HG02678 (cell line): Measurements from ENCODE around the gene SNIP1.
"Not testable (repeated sequence)": the region's sequence is repeated elsewhere in the genome, so short reads cannot be mapped to it uniquely, and the experiment has no call there.

Source experiments
- ATAC-seq: cut with Tn5 transposase; IDR thresholded peaks from one replicate; pipeline ENCODE4 v1.9.1; 2021; ENCODE audit warnings: mild to moderate bottlenecking, moderate library complexity; ENCODE audit not compliant: unreplicated experiment

SNIP1 gene

GRCh38 chr1:37559957-37560379 is 5.9 kb upstream of the SNIP1 start:
- ATAC-seq, result not testable (repeated sequence)

GRCh38 chr1:37559080-37559479 is 5.0 kb upstream of the SNIP1 start:
- ATAC-seq, result no peak

- no peak for ATAC-seq
These were observed 4.3 kb upstream of the SNIP1 start for GRCh38 chr1:37558411-37558810.

GRCh38 chr1:37557402-37557801 is 3.3 kb upstream of the SNIP1 start:
- no peak for ATAC-seq

- ATAC-seq, result no peak
These were observed 2.7 kb upstream of the SNIP1 start, which contains the start of gene DNALI1 for GRCh38 chr1:37556712-37557196. DNALI1 (plus strand) TSS chr1:37556940; CDS start chr1:37556995, 55 bp downstream.

GRCh38 chr1:37553598-37553926 is 531 bp downstream of the SNIP1 start:
- no peak for ATAC-seq

- no peak for ATAC-seq
These were observed 4.8 kb downstream of the SNIP1 start for GRCh38 chr1:37549341-37549740.

- no peak for ATAC-seq
These were observed 9.1 kb downstream of the SNIP1 start for GRCh38 chr1:37545019-37545418.

- ATAC-seq, result no peak
These were observed 9.6 kb downstream of the SNIP1 start for GRCh38 chr1:37544530-37544929.

- ATAC-seq, result no peak
These were observed 13.9 kb downstream of the SNIP1 start for GRCh38 chr1:37540036-37540785.

GRCh38 chr1:37539154-37539553 is 14.9 kb downstream of the SNIP1 start:
- ATAC-seq, result not testable (repeated sequence)

GRCh38 chr1:37537378-37537777 is 16.7 kb downstream of the SNIP1 start:
- no peak for ATAC-seq

- no peak for ATAC-seq
These were observed 20.6 kb downstream of the SNIP1 start for GRCh38 chr1:37533317-37534093.

- not testable (repeated sequence) for ATAC-seq
These were observed 21.5 kb downstream of the SNIP1 start for GRCh38 chr1:37532418-37533156.

GRCh38 chr1:37529888-37530287 is 24.2 kb downstream of the SNIP1 start:
- not testable (repeated sequence) for ATAC-seq

GRCh38 chr1:37519613-37520012 is 34.5 kb downstream of the SNIP1 start:
- no peak for ATAC-seq

- ATAC-seq, result not testable (repeated sequence)
These were observed 35.2 kb downstream of the SNIP1 start for GRCh38 chr1:37518929-37519328.

GRCh38 chr1:37518241-37518640 is 35.9 kb downstream of the SNIP1 start:
- ATAC-seq, result not testable (repeated sequence)

GRCh38 chr1:37517569-37517968 is 36.5 kb downstream of the SNIP1 start:
- no peak for ATAC-seq

- no peak for ATAC-seq
These were observed 38.7 kb downstream of the SNIP1 start for GRCh38 chr1:37515185-37516034.
